Cardiac muscle cell (in vitro differentiated cells and primary cell): ENCODE results near the gene TCF7L1. TPM values are rescaled to one million over a fixed set of nuclear protein-coding genes. Genes with fewer than 3 reads are reported as not detected.
A peak's percentile ranks its signal among the peaks of the same experiment; 100 is the strongest.

Experiments
- DNase-seq, 2 donors: peaks; one replicate each; pipeline versions ENCODE4 v3.0.0 to v3.0.0-alpha.2; 2010 to 2017; ENCODE audit warnings: low read depth in 1 of 2, low spot score in 1 of 2
- H3K27ac ChIP-seq: fragments of 200-600 bp; sonication (generic); 2 replicates; pipeline ENCODE4 v1.5.1; 2016
- H3K27me3 ChIP-seq: fragments of 200-600 bp; sonication (generic); 2 replicates; pipeline ENCODE4 v1.6.0; 2016; ENCODE audit warnings: control low read depth
- H3K36me3 ChIP-seq: fragments of 200-600 bp; sonication (generic); 2 replicates; pipeline ENCODE4 v1.5.1; 2016; ENCODE audit warnings: control low read depth
- H3K4me1 ChIP-seq: fragments of 200-600 bp; sonication (generic); 2 replicates; pipeline ENCODE4 v1.8.1; 2017; ENCODE audit warnings: low read depth, mild to moderate bottlenecking, mixed run types
- H3K4me3 ChIP-seq: fragments of 200-600 bp; sonication (generic); 2 replicates; pipeline ENCODE4 v1.5.1; 2016; ENCODE audit warnings: mild to moderate bottlenecking
- H3K9me3 ChIP-seq: fragments of 200-600 bp; sonication (generic); 2 replicates; pipeline ENCODE4 v1.5.1; 2017; ENCODE audit warnings: low read depth, mild to moderate bottlenecking, control low read depth
- CTCF ChIP-seq: IDR thresholded peaks from 2 replicates; pipeline ENCODE4 v1.5.1; 2012; ENCODE audit warnings: low read depth, mild to moderate bottlenecking, low read length
- polyA plus RNA-seq: library from polyadenylated mRNA; unstranded; fragments of >200 nt; fragmentation: Nextera tagmentation; extraction: Ambion mirVana; gene quantifications from 2 replicates; pipeline ENCODE4 v1.2.1, GENCODE V29; 2016
- total RNA-seq: library from RNA; depleted of rRNA; stranded (reverse); fragments of >200 nt; gene quantifications from 2 replicates; pipeline ENCODE4 v1.2.3, GENCODE V29; 2016

The TCF7L1 gene
- total and polyA plus RNA-seq, 2 experiments from 2014 or later, result 5.3 to 10.0 TPM

DNA sequence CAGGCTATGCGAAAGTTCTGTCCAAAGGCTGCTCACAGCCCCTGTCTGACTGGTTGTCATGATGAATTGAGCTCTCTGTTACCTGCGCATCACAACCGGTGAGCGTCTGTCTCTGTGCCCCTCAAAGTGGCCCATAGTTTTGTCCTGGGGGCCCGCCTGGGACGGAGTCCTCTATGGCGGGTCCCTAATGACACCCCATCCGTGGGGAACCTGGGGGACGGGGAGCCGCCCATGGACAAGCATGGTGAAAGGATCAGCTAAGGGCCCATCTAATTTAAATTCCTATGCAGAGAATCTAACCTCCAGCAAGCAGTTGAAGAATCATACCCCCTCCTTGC lies 221.8 kb downstream of the TCF7L1 start:
- Histone ChIP-seq H3K9me3 (no peaks in the 10 kb centered on the region), H3K36me3 (peaks cover 4% of the 10 kb centered on the region), H3K4me3 (peak overlapping the region; percentile 51), H3K27ac (peak overlapping the region; percentile 61), H3K4me1 (no peaks in the 10 kb centered on the region), H3K27me3 (no peaks in the 10 kb centered on the region)
- TF ChIP-seq CTCF, result no peak
- peak in 1 of 2 donors; percentile 5 for DNase-seq

DNA sequence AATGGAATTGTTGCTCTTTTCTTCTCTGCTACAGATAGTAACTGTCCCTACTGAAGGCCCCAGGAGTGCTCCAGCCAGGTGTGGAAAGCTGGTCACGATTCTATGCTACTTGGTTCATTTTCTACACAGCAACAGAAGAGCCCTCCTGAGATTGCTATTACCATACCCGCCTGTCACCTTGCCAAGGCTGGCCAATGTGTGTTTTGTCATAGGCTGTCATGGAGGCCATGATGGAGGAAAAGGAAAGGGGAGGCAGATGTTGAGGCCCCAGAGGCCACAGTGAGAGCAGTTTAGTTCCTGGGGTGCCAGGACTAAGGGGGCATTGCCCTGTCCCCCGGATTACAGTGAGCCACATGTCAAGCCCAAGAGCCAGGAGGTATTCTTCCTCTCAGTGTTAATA lies 222.3 kb downstream of the TCF7L1 start:
- Histone ChIP-seq H3K27ac (no peak overlapping the region), H3K36me3 (peaks cover 4% of the 10 kb centered on the region), H3K27me3 (no peaks in the 10 kb centered on the region), H3K9me3 (no peaks in the 10 kb centered on the region), H3K4me3 (peak overlapping the region; percentile 51), H3K4me1 (no peaks in the 10 kb centered on the region)
- peak in 1 of 2 donors; percentile 5 for DNase-seq
- no peak for TF ChIP-seq CTCF

GRCh38 chr2:85356186-85356585 lies 223.0 kb downstream of the TCF7L1 start:
- Histone ChIP-seq H3K4me3 (no peak overlapping the region), H3K27ac (no peak overlapping the region), H3K36me3 (peaks cover 4% of the 10 kb centered on the region), H3K9me3 (no peaks in the 10 kb centered on the region), H3K4me1 (no peaks in the 10 kb centered on the region), H3K27me3 (no peaks in the 10 kb centered on the region)
- DNase-seq, result no peak
- TF ChIP-seq CTCF, result no peak

DNA sequence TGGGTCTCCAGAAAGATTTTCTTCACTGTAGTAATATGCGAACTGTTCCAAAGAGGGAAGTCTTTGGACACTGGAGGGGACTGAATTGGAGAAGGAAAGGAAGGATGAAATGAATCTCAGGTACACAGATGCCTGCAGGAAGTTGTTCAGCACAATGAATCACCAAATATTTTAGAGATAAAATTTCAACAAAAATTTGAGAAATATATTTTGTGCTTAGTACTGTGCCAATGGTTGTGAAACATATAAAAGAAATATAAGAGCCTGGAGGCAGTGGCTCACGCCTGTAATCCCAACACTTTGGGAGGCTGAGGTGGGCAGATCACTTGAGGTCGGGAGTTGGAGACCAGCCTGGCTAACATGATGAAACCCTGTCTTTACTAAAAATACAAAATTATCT lies 224.5 kb downstream of the TCF7L1 start:
- H3K36me3 ChIP-seq, result peaks cover 4% of the 10 kb centered on the region
- DNase-seq, result peak in 1 of 2 donors; percentile 5
- H3K9me3 ChIP-seq, result no peaks in the 10 kb centered on the region
- H3K27ac ChIP-seq, result no peak overlapping the region
- no peaks in the 10 kb centered on the region for H3K4me1 ChIP-seq
- TF ChIP-seq CTCF, result no peak
- no peak overlapping the region for H3K4me3 ChIP-seq
- no peaks in the 10 kb centered on the region for H3K27me3 ChIP-seq

Other genes starting within 250 kb of the TCF7L1 start
- gene TMSB10, start 227.7 kb upstream of the TCF7L1 start, total RNA-seq, result 1,740 and 1,976 TPM in 2 replicates
- 1,175 and 1,282 TPM in 2 replicates for gene TMSB10, start 227.7 kb upstream of the TCF7L1 start, polyA plus RNA-seq
- gene KCMF1, start 162.2 kb upstream of the TCF7L1 start, total RNA-seq, result 25.5 and 30.7 TPM in 2 replicates
- 47.8 and 62.6 TPM in 2 replicates for gene KCMF1, start 162.2 kb upstream of the TCF7L1 start, polyA plus RNA-seq
- gene TGOLN2, start 194.6 kb downstream of the TCF7L1 start, total RNA-seq, result 36.6 and 56.1 TPM in 2 replicates
- 20.1 and 26.6 TPM in 2 replicates for gene TGOLN2, start 194.6 kb downstream of the TCF7L1 start, polyA plus RNA-seq
- gene RETSAT, start 221.1 kb downstream of the TCF7L1 start, total RNA-seq, result 11.6 and 17.6 TPM in 2 replicates
- 5.7 and 15.6 TPM in 2 replicates for gene RETSAT, start 221.1 kb downstream of the TCF7L1 start, polyA plus RNA-seq
- gene ELMOD3, start 221.4 kb downstream of the TCF7L1 start, total RNA-seq, result 18.9 and 20.9 TPM in 2 replicates
- gene ELMOD3, start 221.4 kb downstream of the TCF7L1 start, polyA plus RNA-seq, result 23.5 and 30.1 TPM in 2 replicates